ENCODE measurements around the gene SCD5. TPM values are rescaled to one million over a fixed set of nuclear protein-coding genes. Genes with fewer than 3 reads are reported as not detected.
A peak's percentile ranks its signal among the peaks of the same experiment; 100 is the strongest.

SCD5 gene
- total RNA-seq, 2 donors from 2014 or later = 51.4 TPM

- no peaks in the 10 kb centered on the region for H3K4me1 ChIP-seq
- 29 to 41% methylated on average over 3 of the region's 3 CpGs for WGBS, 2 donors
- no peaks in the 10 kb centered on the region for H3K9me3 ChIP-seq
- H3K4me3 ChIP-seq = no peak overlapping the region
- intact Hi-C loops (cut with DNase I) = no loop called here
- ATAC-seq (no peak), DNase-seq (peak in 2 of 4 donors; percentile 19 to 55)
- no peaks in the 10 kb centered on the region for H3K36me3 ChIP-seq (replicated peaks in 1 of 2; ENCODE audit: insufficient read depth in 1 of 2, low read depth in 2 of 2)
- H3K27me3 ChIP-seq = no peaks in the 10 kb centered on the region
- TF ChIP-seq POLR2A (IDR thresholded peaks at IDR 0.05) (no peak), CTCF (IDR thresholded peaks at IDR 0.05) (no peak)
- no peak overlapping the region for H3K27ac ChIP-seq
Measured at GRCh38 chr4:82613121-82613520, 185.5 kb downstream of the SCD5 start.

- TF ChIP-seq POLR2A (IDR thresholded peaks at IDR 0.05) (no peak), CTCF (IDR thresholded peaks at IDR 0.05) (no peak)
- H3K27ac ChIP-seq = no peak overlapping the region
- H3K4me3 ChIP-seq = no peak overlapping the region
- no peak for DNase-seq
- no peak for ATAC-seq
- intact Hi-C loops (cut with DNase I) = no loop called here
- H3K36me3 ChIP-seq (replicated peaks in 1 of 2; ENCODE audit: insufficient read depth in 1 of 2, low read depth in 2 of 2) = no peaks in the 10 kb centered on the region
- no peaks in the 10 kb centered on the region for H3K9me3 ChIP-seq
- no peaks in the 10 kb centered on the region for H3K4me1 ChIP-seq
- WGBS, 2 donors = 84 to 90% methylated on average over 5 of the region's 5 CpGs
- H3K27me3 ChIP-seq = no peaks in the 10 kb centered on the region
Measured at GRCh38 chr4:82611982-82612381, 186.6 kb downstream of the SCD5 start.

GRCh38 chr4:82611527-82611926 is 187.1 kb downstream of the SCD5 start:
- 88% methylated on average over 4 of the region's 4 CpGs for WGBS, 2 donors
- no peak overlapping the region for H3K4me3 ChIP-seq
- intact Hi-C loops (cut with DNase I) = no loop called here
- no peaks in the 10 kb centered on the region for H3K9me3 ChIP-seq
- ATAC-seq (no peak), DNase-seq (no peak)
- no peaks in the 10 kb centered on the region for H3K27me3 ChIP-seq
- no peaks in the 10 kb centered on the region for H3K4me1 ChIP-seq
- H3K36me3 ChIP-seq (replicated peaks in 1 of 2; ENCODE audit: insufficient read depth in 1 of 2, low read depth in 2 of 2) = no peaks in the 10 kb centered on the region
- no peak overlapping the region for H3K27ac ChIP-seq
- no peak for TF ChIP-seq POLR2A (IDR thresholded peaks at IDR 0.05)
- no peak for TF ChIP-seq CTCF (IDR thresholded peaks at IDR 0.05)

- 66 to 81% methylated on average over 2 of the region's 2 CpGs for WGBS, 2 donors
- ATAC-seq = no peak
- intact Hi-C loops (cut with DNase I) = no loop called here
Measured at GRCh38 chr4:82610041-82610440, 188.6 kb downstream of the SCD5 start.

More at GRCh38 chr4:82610041-82610440, 188.6 kb downstream of the SCD5 start:
- H3K4me1 ChIP-seq = no peaks in the 10 kb centered on the region
- H3K36me3 ChIP-seq (replicated peaks in 1 of 2; ENCODE audit: insufficient read depth in 1 of 2, low read depth in 2 of 2) = no peaks in the 10 kb centered on the region
- no peak overlapping the region for H3K27ac ChIP-seq
- TF ChIP-seq POLR2A (IDR thresholded peaks at IDR 0.05) (no peak), CTCF (IDR thresholded peaks at IDR 0.05) (no peak)
- no peaks in the 10 kb centered on the region for H3K9me3 ChIP-seq
- no peak overlapping the region for H3K4me3 ChIP-seq
- DNase-seq = no peak
- H3K27me3 ChIP-seq = no peaks in the 10 kb centered on the region
